GM21515 (cell line): ENCODE measurements around the gene CRYM.
"Not testable (repeated sequence)": the region's sequence is repeated elsewhere in the genome, so short reads cannot be mapped to it uniquely, and the experiment has no call there.

Experiments
- ATAC-seq: cut with Tn5 transposase; IDR thresholded peaks from one replicate; pipeline ENCODE4 v1.9.1; 2021; ENCODE audit not compliant: unreplicated experiment

Gene CRYM

GRCh38 chr16:21277927-21278706, at the start of gene CRYM:
CRYM (minus strand) TSS chr16:21278290; CDS start chr16:21278251, 39 bp downstream.
- peak; percentile 49 for ATAC-seq

DNA sequence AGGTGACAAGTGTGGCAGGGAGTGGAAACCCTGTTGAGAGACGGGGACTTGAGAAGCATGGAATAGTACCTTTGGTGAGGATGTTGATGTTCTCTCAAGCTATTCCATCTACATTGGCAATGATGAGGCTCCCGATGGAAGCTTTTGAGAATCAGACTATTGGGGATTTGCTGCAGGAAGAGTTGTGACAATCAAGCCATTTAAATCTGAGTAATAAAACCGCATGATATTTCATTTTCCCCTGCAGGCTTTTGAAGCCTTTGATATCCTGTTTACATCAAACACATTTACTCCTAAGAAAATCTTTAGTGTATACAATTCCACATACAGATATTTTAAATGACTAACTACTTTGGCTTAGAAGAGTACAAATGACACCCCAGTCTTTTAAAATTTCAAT, 49.0 kb upstream of the CRYM start:
- no peak for ATAC-seq

DNA sequence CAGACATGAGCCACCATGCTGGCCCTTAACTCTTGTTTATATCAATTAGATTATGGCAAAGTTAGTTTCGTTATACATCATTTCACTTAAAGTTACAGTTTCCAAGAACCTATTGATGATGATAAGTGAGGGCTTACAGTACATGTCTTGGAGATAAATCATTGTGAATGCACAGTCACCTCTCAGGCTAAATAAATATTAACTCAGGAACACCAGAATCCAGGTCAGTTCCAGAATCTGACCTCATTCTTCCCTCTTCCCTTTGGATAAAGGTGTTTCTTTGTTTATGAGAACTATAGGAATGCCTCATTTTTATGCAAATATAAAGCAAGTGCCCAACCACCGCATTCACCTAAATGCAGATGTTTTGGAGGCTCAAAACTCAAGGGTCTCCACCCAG, 48.4 kb upstream of the CRYM start:
- ATAC-seq, result no peak

DNA sequence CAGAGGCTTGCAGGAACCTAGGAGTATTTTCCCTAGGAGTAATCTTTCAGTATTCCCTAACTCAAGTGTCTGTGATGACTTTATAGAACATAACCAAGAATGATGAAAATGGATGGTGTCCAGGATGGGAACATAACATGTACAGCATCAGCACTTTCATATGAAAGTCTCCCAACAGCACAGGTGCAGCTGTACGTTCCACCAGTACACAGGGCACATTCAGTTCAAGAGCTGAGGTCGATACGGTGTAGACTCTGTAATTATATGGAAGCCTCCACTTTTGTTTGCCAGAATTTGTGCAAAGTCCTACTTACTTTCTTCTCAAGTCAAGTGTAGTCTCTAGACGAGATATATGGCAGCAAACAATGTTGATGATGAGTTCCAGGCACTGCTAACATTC, 46.2 kb upstream of the CRYM start:
- no peak for ATAC-seq

DNA sequence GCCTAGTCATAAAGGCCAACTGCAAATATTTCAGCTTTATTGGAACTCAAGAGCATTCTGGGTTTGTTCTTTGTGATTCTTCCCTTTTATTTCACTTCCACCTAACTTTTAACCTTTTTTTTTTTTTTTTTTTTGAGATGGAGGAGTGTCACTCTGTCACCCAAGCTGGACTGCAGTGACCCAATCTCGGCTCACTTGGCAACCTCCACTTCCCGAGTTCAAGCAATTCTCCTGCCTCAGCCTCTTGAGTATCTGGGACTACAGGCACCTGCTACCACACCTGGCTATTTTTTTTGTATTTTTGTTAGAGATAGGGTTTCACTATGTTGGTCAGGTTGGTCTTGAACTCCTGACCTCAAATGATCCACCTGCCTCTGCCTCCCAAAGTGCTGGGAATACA, 44.2 kb upstream of the CRYM start:
- ATAC-seq, result not testable (repeated sequence)

- ATAC-seq, result no peak
Measured at GRCh38 chr16:21321736-21322135, 43.6 kb upstream of the CRYM start.

DNA sequence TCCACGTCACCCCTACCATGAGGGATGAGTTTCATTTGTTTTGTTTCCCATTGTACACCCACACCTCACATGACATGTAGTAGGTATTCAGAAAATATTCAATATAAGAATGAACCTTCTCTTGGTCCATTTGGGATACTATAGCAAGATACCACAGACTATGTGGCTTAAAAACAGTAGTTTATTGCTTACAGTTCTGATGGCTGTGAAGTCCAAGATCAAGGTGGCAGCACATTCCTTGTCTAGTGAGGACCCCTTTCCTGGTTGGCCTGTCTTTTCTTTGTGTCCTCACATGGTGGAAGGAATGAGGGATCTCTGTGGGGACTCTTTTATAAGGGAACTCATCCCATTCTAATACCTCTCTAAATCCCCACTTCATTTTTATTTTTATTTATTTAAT, 36.2 kb upstream of the CRYM start:
- no peak for ATAC-seq

GRCh38 chr16:21312863-21313372, 34.8 kb upstream of the CRYM start:
- ATAC-seq, result not testable (repeated sequence)

GRCh38 chr16:21312046-21312445, 34.0 kb upstream of the CRYM start:
- not testable (repeated sequence) for ATAC-seq

DNA sequence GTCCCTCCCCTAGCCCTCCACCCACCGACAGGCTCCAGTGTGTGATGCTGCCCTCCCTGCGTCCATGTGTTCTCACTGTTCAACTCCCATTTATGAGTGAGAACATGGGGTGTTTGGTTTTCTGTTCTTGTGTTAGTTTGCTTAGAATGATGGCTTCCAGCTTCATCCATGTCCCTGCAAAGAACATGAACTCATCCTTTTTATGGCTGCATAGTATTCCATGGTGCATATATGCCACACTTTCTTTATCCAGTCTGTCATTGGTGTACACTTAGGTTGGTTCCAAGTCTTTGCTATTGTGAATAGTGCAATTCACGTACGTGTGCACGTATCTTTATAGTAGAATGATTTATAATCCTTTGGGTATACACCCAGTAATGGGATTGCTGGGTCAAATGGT, 28.6 kb upstream of the CRYM start:
- ATAC-seq, result not testable (repeated sequence)

GRCh38 chr16:21302898-21303528, 24.9 kb upstream of the CRYM start:
- no peak for ATAC-seq

GRCh38 chr16:21302454-21302853, 24.4 kb upstream of the CRYM start:
- ATAC-seq, result no peak

- ATAC-seq, result no peak
Measured at GRCh38 chr16:21301895-21302291, 23.8 kb upstream of the CRYM start.

GRCh38 chr16:21301168-21301894, 23.2 kb upstream of the CRYM start:
- ATAC-seq, result peak; percentile 61

DNA sequence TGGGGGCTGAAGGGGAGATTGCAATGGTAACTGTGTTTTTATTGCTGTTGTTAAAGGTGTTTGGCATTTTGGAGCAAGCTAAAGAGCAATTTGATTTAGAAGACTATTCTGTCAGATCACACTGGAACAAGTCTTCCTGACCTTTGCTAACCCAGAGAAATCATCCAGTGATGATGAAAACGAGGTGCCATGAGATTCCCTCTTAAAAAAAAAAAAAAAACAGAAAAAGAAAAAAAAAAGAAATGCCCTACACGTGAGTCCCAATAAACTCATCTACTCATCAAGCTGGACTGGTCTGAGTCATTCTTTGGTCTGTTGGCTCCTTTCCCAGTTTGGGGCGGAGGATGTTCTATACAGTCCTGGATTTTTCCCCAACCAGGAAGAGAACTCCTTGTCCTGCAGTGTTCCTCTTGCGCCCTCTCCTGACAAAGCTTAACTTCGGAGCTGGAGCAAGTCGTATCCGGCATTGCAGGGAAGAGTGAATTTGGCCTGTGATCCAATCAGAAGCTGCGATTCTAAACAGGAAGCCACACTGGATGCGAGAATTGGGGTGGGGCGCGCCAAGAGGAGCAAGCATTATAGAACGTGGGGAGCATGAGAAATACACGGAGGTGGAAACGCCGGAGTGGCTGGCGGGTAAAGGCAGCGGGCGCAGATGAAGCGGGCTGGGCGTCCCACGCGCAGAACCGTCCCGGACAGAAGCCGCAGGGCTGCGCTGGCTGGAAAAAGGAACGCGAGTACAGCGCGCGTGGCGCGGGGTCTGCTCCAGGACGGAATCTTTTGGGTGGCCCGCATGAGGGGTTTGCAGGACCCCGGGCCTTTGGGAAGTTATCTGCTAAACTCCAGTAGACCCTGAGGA, 22.4 kb upstream of the CRYM start:
- ATAC-seq, result peak; percentile 54

DNA sequence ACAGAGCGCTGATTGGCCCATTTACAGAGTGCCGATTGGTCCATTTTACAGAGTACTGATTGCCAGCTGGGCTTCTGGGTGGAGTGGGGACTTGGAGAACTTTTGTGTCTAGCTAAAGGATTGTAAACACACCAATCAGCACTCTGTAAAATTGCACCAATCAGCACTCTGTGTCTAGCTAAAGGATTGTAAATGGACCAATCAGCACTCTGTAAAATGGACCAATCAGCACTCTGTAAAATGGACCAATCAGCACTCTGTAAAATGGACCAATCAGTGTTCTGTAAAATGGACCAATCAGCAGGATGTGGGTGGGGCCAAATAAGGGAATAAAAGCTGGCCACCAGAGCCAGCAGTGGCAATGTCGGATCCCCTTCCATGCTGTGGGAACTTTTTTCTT, 11.7 kb upstream of the CRYM start:
- not testable (repeated sequence) for ATAC-seq

GRCh38 chr16:21285314-21285713, 7.2 kb upstream of the CRYM start:
- no peak for ATAC-seq

DNA sequence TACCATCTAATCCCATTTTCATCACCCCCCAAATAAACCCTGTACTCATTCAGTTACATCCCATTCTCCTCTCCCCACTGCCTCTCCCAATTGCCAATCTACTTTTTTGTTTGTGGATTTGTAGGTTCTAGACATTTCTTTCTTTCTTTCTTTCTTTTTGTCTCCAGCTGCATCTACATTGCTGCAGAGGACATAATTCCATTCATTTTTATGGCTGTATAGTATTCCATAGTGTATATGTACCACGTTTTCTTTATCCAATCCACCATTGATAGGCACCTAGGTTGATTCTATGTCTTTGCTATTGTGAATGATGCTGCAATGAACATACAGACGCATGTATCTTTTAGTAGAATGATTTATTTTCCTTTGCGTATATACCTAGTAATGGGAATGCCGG, 6.3 kb upstream of the CRYM start:
- ATAC-seq, result no peak

DNA sequence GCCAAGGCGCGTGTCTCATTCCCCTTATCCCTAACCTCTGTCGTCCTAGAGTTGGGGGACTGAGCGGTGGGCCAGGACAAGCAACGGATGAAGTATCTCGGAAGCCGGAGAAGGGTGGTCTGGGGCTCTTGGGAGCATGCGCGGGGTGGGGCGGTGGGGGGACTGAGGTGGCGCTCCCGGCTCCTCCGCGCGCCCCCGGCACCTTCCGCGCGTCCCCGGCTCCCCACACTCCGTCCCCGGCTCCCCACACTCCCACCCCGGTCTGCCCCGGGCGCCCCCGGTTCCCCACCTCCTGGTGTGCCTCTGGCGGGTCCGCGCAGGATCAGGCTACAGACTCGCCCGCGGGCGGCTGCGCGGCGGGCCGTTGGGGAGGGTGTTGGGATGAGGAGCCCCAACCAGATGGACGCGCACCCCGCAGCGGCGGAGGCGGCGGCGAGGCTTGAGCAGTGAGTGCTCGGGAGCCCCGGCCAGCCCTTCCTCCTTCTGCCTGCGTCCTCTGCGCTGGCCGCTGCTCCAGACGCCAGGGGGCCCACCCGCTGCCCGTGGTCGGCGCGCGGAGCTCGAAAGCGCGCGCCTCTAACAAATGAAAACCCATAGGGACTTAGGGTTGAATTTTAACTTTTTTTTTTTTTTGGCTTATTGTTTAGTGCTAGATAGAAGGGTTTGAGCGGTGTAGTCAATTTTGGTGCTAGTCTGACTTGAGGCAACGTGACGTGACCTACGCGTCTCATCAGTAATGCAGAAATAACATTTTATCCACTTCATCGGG, 5.6 kb upstream of the CRYM start:
- ATAC-seq, result no peak
